ENCODE data around the gene PAK3.

Gene PAK3

DNA sequence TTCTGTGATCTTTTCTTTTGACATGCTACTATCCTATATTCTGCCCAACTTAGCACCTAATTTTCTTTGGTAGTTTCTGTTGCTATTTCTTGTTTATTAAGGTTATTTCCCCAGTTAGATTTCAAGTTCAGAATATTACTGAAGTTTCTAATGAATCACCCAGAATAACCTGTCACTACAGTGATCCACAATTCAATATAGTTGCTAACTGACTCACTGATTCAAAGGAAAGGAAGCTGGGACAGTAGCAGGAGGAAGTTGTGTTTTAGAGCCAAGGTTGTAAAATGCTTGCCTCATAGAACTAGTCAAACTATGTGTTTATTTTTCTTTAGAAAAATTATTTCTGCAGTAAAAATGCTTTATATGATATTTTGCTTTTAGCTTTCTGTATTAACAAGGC is 37.4 kb downstream of the PAK3 start:
- DNase-seq (ENCODE audit: low spot score), result no peak

GRCh38 chrX:111145878-111146277 is 49.9 kb downstream of the PAK3 start:
- no peak for DNase-seq (ENCODE audit: low spot score)

GRCh38 chrX:111151764-111152163 is 55.8 kb downstream of the PAK3 start:
- DNase-seq (ENCODE audit: low spot score), result no peak

GRCh38 chrX:111159232-111159631 is 63.2 kb downstream of the PAK3 start:
- DNase-seq (ENCODE audit: low spot score), result no peak

DNA sequence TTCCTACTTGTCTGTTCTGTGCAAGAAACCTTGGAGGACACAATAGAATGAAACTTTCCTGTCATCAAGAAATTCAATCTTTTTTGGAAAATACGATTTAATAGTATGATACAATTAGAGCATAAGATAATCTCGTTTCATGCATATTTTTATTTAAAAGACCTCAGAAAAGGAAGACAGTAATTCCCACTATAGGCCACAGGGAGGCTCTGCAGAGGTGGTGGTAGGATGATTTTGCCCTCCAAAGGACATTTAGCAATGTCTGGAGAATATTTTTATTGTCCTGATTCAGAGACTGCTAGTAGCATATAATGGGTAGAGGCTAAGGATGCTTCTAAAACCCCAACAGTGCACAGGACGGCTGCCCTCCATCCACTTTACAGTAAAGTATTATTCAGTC is 68.7 kb downstream of the PAK3 start:
- DNase-seq (ENCODE audit: low spot score), result no peak

DNA sequence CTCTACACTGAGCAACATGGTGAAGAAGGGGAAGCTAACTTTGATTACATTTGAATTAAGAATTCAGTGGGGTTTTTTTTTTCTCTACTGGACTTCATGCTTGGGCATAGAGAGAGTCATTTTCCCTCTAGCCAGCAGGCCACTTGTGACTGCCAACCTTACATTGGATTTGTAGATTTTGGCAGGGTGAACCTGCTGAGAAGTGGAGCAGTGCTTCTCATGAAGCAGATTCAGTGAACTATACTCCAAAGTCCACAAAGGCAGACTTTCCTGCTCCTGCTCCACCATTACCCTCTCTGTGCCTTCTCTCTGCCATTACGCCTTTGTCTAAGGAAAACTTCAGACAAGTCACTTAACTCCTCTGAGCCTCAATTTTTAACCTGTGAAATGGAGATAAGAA is 69.9 kb downstream of the PAK3 start:
- no peak for DNase-seq (ENCODE audit: low spot score)

DNA sequence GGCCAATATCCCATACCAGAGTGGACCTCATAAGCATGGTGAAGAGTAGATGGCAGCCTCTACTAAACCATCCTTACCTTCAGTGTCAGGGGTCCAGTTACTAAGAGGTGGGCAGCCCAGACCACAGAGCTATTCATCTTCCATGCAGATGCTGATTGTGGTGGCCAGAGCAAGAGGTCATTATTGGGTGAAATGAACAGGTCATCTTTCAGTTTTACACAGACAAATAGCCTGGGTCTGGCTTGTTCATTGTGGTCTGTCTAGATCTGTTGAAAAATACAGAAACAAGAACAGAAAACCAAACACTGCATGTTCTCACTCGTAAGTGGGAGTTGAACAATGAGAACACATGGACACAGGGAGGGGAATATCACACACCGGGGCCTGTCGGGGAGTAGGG is 71.3 kb downstream of the PAK3 start:
- no peak for DNase-seq (ENCODE audit: low spot score)

DNA sequence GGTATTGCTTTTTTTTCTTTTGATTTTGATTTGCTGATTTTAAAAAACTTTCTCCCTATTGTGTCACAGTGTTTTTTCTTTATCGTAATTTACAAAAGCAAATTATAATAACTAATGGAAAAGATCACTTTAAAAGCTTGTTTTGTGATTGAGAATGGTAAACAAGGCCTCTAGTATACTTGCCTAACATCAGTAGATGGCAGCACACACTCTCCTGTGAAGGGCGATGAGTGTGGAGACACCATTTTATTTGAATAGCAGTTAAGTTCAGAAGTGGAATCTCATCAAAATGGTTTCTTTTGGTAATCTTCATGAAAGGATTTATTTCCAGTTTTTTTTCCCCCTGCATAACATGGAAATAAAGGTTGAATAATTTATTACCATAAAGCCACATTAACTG is 72.3 kb downstream of the PAK3 start:
- no peak for DNase-seq (ENCODE audit: low spot score)

- no peak for DNase-seq (ENCODE audit: low spot score)
Observed at GRCh38 chrX:111169141-111169540, 73.2 kb downstream of the PAK3 start.

DNA sequence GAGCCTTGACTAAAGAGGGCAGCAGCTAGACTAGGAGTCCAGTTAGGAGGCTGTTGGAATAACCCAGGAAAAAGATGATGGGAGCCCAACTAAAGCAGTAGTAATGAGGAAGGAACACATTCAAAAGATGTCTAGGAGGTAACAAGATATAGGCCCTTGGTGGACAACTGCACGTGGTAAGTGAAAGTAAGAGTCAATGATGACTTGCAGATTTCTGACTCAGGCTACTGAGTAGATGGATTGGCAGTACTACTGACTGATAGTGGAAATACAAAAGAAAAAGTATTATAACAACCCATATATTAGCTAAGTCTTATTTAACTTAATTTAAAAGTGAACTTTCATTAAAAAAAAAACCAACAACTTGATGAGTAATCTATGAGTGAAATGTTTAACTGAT is 74.0 kb downstream of the PAK3 start:
- DNase-seq (ENCODE audit: low spot score), result no peak

DNA sequence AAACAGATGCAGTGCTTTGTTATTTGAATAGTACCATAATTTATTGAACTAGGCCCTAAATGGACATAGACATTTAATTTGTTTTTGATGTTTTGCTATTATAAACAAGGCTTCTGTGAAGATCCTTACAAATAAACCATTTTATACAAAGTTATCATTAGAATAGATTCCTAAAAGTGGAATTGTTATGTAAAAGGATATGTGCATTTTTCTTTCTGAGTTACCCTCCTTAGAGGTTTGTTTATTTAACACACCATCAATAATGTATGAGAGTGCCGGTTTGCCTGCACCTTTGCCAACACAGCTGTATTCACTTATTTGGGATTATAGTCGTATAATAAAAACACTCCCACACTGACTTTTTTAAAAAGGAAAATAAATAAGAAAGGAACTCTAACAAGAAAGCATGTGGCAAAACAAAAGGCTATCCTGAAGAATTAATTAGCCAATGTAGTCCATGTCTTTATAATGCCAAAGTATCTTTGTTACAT is 84.8 kb downstream of the PAK3 start:
- no peak for DNase-seq (ENCODE audit: low spot score)

GRCh38 chrX:111181951-111182350 is 86.0 kb downstream of the PAK3 start:
- no peak for DNase-seq (ENCODE audit: low spot score)

GRCh38 chrX:111182997-111183396 is 87.0 kb downstream of the PAK3 start:
- DNase-seq (ENCODE audit: low spot score), result no peak

DNA sequence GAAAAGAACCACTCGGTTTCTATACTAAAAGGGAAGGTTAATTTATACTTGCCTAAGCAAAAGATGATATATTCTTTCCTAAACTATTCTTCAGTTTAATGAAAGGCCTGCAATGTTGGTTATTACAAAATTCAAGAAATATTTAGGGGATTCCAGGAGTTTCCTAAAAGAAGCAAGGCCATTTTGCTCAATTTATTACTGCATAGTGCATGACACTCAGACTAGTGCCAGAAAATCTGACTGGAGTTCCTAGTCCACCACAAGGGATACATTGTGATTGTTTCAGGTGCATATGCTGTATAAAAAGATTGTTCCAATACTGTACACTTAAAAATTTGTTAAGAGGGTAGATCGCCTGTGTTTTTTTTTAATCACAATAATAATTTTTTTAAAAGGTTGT is 95.6 kb downstream of the PAK3 start:
- no peak for DNase-seq (ENCODE audit: low spot score)

DNA sequence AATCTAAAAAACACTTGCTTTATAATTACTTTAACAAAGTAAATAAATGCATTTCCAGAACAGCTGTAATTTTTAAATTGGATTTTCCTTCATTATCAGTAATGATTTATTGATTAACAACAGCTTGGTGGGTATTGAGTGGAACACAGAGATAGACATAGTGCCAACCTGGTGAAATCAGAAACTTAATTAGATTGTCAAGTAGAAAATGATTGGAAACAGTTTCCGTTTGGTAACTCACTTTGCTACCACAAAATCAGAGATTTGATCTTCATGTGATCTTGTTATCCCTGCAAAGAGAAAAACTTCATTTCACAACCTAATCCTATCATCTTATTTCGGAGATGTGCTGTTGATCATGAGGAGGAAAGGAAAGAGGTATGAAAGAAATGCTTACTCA is 103.5 kb downstream of the PAK3 start:
- DNase-seq (ENCODE audit: low spot score), result no peak

DNA sequence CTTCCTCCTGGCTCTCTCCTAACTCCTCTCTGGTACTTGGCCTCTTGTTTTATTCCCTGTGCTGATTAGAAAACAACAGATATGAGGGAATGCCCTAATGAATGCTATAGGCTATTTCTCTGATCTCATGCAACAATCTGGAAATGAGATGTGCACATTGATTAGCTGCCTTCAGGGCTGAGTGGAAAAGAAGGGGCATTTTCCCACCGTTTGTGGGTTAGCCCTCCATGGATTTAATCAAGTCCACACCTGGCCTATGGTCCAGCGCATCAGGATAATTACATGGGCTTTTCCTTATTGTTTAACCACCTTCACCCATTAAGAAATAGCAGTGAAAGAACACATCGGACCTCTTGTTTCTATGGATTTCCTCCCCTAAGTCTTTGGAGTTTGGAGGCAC is 104.3 kb downstream of the PAK3 start:
- DNase-seq (ENCODE audit: low spot score), result no peak

GRCh38 chrX:111207851-111208250 is 111.9 kb downstream of the PAK3 start:
- DNase-seq (ENCODE audit: low spot score), result no peak

GRCh38 chrX:111216293-111216801 is 120.4 kb downstream of the PAK3 start:
- no peak for DNase-seq (ENCODE audit: low spot score)

DNA sequence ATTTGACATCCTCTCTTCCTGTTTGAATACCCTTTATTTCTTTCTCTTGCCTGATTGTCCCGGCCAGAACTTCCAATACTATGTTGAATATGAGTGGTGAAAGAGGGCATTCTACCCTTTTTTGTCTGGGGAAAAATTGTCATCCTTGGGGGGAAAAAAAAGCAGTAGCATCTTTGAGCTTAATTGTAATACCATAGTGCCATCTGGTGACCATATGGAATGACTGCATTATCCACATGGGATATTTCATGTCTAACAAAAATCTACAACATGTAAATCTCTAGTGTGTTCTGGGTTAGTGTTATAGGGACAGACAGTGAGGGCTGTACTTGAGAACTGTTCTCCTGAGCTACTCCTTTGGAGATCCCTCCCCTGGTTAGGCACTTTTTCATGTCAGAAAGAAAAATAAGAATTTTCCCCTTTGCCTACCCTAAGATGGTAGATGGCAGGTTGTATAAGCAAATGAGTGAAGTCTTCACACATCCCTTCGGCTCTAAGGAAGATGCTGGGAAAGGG is 148.3 kb downstream of the PAK3 start:
- DNase-seq (ENCODE audit: low spot score), result peak; percentile 16

- no peak for DNase-seq (ENCODE audit: low spot score)
Observed at GRCh38 chrX:111254896-111255693, 159.1 kb downstream of the PAK3 start.

DNA sequence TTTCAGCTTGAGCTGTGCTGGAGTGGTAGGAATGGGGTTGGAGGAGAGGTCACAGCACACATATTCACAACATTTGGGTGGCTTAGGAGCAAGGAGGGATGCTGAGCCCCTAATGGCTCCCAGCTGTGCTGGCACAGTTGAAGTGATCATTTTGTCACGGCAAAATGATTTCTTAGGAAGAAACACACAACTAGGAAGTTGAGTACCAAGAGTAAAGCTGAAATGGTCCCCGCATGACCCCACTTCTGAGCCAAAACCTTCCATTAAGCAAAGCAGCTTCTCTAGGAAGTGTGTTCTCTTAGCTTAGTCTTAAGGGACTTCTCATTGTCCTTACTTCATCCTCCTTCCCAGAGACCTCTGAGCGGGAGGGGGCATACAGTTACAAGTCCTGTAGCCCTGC is 161.7 kb downstream of the PAK3 start:
- no peak for DNase-seq (ENCODE audit: low spot score)

- DNase-seq (ENCODE audit: low spot score), result no peak
Observed at GRCh38 chrX:111259559-111259958, 163.6 kb downstream of the PAK3 start.

- DNase-seq (ENCODE audit: low spot score), result no peak
Observed at GRCh38 chrX:111260451-111260850, 164.5 kb downstream of the PAK3 start.

GRCh38 chrX:111262086-111262485 is 166.1 kb downstream of the PAK3 start:
- no peak for DNase-seq (ENCODE audit: low spot score)
